ENCODE measurements around the gene RGS12.
"Not testable (repeated sequence)": the region's sequence is repeated elsewhere in the genome, so short reads cannot be mapped to it uniquely, and the experiment has no call there.

RGS12 gene

GRCh38 chr4:3299976-3300671 lies 7.3 kb downstream of the RGS12 start:
- DNase-seq: no peak

- DNase-seq: not testable (repeated sequence)
Observed at GRCh38 chr4:3300882-3301281, 8.1 kb downstream of the RGS12 start.

- no peak for DNase-seq
Observed at GRCh38 chr4:3301450-3302172, 8.8 kb downstream of the RGS12 start.

GRCh38 chr4:3302173-3302785 lies 9.5 kb downstream of the RGS12 start:
- peak; percentile 70 for DNase-seq

GRCh38 chr4:3302786-3303564 lies 10.2 kb downstream of the RGS12 start:
- no peak for DNase-seq

- no peak for DNase-seq
Observed at GRCh38 chr4:3303565-3303824, 10.7 kb downstream of the RGS12 start.

GRCh38 chr4:3303923-3304710 lies 11.3 kb downstream of the RGS12 start:
- DNase-seq: no peak

- no peak for DNase-seq
Observed at GRCh38 chr4:3304831-3305609, 12.2 kb downstream of the RGS12 start.

GRCh38 chr4:3305610-3306371 lies 13.0 kb downstream of the RGS12 start:
- DNase-seq: no peak

- DNase-seq: no peak
Observed at GRCh38 chr4:3306450-3306849, 13.6 kb downstream of the RGS12 start.

- DNase-seq: no peak
Observed at GRCh38 chr4:3307060-3307459, 14.2 kb downstream of the RGS12 start.

- no peak for DNase-seq
Observed at GRCh38 chr4:3307486-3307885, 14.7 kb downstream of the RGS12 start.

GRCh38 chr4:3307891-3308575 lies 15.2 kb downstream of the RGS12 start:
- DNase-seq: no peak

- DNase-seq: no peak
Observed at GRCh38 chr4:3308691-3309090, 15.9 kb downstream of the RGS12 start.

GRCh38 chr4:3310301-3311094 lies 17.7 kb downstream of the RGS12 start:
- no peak for DNase-seq

- DNase-seq: no peak
Observed at GRCh38 chr4:3311095-3311372, 18.2 kb downstream of the RGS12 start.

GRCh38 chr4:3311489-3312171 lies 18.8 kb downstream of the RGS12 start:
- no peak for DNase-seq

- no peak for DNase-seq
Observed at GRCh38 chr4:3312362-3312761, 19.5 kb downstream of the RGS12 start.

GRCh38 chr4:3313139-3313538 lies 20.3 kb downstream of the RGS12 start:
- DNase-seq: no peak

Data from activated effector memory CD4-positive, alpha-beta T cell treated with Interleukin-2 at 50 U/mL for 16 hours (primary cell).